Smooth muscle cell of the brain vasculature (primary cell): ENCODE measurements around the gene CDK5RAP3.
"Not testable (repeated sequence)": the region's sequence is repeated elsewhere in the genome, so short reads cannot be mapped to it uniquely, and the experiment has no call there.

ENCODE experiments used
- DNase-seq: peaks from one replicate; pipeline ENCODE4 v3.0.0-alpha.2; 2012; ENCODE audit warnings: low read depth, low spot score

CDK5RAP3 gene

DNA sequence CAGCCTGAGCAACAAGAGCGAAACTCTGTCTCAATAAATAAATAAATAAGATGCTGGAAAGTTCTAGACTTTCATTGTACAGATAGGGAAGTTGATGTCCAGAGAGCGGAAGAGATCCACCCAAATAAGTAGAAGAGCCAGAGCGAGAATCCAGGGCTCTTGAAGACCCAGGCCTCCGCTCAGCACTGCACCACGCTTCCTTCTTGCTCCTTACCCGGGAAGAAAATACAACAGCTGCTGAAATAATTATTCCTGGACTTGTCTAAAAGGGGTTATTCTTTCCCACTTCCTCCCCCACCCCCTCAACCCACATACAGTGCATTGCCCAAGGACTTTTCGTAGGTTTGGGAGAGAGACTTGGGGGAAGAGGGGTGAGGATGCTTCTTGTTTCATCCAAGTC is 26.7 kb downstream of the CDK5RAP3 start:
- no peak for DNase-seq

DNA sequence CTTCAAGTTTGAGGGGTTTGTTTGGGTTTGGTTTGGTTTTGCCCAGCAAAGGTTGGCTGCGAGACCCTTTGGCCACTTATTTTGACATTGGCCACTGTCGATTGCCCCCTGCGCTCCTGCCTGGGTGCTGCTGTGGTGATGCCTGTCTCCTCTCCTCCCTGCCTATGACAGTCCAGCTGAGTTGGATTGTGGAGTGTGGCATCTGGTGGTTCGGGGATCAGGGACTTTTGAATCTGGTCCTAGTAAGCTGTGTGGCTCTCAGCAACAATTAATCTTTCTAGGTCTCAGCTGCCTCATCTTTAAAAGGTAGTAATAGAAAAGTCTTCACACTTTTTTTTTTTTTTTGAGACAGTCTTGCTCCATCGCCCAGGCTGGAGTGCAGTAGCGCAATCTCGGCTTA is 27.1 kb downstream of the CDK5RAP3 start:
- DNase-seq = no peak

DNA sequence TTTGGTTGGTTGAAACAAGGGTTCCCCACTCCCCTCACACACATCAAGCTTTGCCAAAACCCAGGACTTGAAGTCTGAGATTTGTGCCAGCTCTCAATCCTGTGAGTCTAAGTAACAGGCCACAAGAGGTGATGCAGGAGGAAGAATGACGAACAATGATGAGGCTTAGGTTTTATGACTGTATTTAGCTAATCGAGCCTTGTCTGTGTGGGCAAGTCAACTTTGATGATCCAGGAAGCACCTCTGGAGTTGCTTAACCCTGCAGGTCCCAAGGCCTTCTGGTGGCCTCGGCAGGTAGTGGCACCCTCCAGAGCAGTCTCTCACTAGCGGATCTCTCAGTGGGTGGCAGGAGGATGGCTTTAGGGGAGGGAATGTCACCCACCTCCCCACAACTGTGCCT is 28.7 kb downstream of the CDK5RAP3 start:
- DNase-seq = no peak

- no peak for DNase-seq
Observed at GRCh38 chr17:48001197-48001596, 30.3 kb downstream of the CDK5RAP3 start.

GRCh38 chr17:48001657-48002056 is 30.7 kb downstream of the CDK5RAP3 start:
- DNase-seq = not testable (repeated sequence)

DNA sequence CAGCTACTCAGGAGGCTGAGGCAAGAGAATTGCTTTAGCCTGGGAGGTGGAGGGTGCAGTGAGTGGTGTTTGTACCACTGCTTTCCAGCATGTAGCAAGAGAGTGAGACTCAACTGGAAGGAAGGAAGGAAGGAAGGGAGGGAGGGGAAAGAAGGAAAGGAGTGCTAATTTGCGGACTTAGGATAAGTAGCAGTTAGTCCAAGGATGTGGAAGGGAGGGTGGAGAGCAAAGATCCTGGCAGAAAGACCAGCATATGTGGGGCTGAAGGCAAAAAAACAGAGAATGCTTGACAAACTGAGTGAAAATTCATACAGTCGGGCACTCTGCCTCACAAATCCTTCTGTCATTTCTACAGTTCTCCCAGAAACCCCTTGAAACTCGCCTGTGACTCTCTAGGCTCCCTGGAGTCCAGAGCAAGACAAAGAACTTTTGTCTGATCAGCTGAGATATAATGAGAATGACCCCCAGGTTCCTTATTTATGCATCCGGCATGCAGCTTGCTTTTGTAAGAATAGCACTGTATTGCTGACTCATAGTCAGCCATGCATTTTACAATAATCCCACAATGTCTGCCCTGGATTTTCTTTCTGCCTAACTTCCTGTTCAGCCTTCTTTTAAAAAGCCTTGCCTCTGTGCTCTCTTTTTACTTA is 31.5 kb downstream of the CDK5RAP3 start:
- no peak for DNase-seq

- no peak for DNase-seq
Observed at GRCh38 chr17:48002916-48003416, 32.1 kb downstream of the CDK5RAP3 start.

- DNase-seq = no peak
Observed at GRCh38 chr17:48003417-48004151, 32.7 kb downstream of the CDK5RAP3 start.

- DNase-seq = no peak
Observed at GRCh38 chr17:48004983-48005382, 34.1 kb downstream of the CDK5RAP3 start.

- DNase-seq = no peak
Observed at GRCh38 chr17:48006936-48007709, 36.2 kb downstream of the CDK5RAP3 start.

DNA sequence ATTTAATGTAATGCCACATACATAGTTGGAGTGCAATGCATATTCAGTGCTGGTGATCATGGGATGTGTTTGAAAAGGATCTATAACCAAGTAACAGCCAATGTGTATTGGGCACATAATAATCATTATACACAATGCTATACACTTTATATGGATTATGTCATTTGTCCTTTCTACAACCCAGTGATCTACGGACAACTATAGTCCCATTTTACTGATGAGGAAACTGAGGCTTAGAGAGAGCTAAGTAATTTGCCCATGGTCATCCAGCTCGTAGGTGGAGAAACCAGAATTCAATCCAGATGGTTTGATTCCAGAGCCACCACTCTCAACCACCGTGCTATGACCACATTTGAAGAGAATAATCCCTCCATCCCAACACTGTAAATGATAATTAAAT is 39.3 kb downstream of the CDK5RAP3 start:
- DNase-seq = no peak

GRCh38 chr17:48011405-48012150 is 40.7 kb downstream of the CDK5RAP3 start:
- no peak for DNase-seq

- no peak for DNase-seq
Observed at GRCh38 chr17:48012151-48012520, 41.2 kb downstream of the CDK5RAP3 start.

GRCh38 chr17:48012654-48013053 is 41.7 kb downstream of the CDK5RAP3 start:
- DNase-seq = no peak

DNA sequence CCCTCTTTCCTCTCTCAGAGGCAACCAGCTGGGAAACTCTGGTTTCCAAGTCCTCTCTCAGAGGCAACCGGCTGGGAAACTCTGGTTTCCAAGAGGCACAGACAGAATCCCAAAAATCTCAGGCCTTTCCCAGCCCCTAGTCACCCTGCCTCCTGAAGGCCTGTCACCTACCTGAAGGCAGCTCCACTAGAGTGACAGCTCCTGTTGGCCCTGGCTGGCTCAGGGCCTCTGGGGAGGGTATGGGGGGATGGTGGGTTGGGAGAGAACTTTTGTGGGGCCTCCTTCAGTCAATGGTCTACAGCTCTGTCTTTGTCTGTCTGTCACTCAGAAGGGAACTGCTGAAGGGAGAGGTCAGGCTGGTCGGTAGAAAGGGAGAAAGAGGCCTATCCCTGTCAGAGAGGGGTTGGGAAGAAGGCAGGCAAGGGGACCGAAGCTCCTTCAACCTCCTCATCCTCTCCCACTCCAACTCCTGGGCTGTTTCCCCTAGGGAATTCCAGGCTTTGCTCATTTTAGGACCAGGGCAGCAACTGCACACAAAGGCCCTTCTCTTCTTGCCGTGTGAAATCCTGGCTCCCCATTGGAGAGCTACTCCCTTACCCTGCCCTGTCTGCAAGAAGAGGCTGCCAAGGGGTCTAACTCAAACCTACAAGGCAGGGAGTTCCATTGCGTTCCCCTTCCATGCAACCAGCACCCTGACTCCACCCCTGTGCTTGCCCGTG is 43.1 kb downstream of the CDK5RAP3 start:
- no peak for DNase-seq

GRCh38 chr17:48014595-48015111 is 43.7 kb downstream of the CDK5RAP3 start:
- no peak for DNase-seq

DNA sequence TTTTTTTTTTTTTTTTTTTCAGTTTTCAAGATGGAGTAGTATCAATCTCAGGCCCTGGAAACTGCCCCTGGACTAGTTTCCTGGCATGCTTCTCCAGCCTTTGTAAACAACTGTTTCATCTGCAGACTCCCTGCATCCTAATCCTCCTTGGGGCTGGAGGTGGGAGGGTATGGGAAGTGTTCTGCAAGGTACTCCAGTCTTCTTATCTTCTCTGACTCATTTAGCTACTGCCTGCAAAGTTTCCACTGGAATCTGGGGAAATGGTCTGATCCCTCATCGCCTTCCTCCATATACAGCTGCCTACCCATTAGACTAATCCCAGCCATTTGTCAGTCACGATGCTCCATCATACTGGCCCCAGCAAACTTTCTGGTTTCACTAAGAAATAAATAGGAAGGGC is 45.2 kb downstream of the CDK5RAP3 start:
- DNase-seq = no peak

GRCh38 chr17:48017817-48018158 is 46.9 kb downstream of the CDK5RAP3 start:
- not testable (repeated sequence) for DNase-seq

DNA sequence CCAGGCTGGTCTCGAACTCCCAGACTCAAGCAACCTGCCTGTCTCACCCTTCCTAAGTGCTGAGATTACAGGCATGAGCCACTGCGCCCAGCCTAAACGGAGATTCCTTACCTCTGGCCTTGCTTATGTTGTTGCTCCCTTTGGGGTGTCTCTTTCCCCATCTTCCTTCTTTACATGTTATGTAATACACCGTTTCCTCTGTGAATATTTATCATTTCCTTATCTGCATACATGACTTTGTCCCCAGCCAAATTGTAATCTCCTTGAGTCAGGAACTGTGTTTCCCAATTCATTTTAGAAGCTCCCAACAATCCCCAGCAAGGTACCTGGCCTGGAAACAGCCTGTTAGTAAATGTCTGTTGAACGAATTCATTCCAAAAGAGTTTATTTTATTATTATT is 51.0 kb downstream of the CDK5RAP3 start:
- DNase-seq = no peak

GRCh38 chr17:48022901-48023300 is 52.0 kb downstream of the CDK5RAP3 start:
- no peak for DNase-seq
